Stimulated activated CD8-positive, alpha-beta memory T cell treated with anti-CD3 and anti-CD28 coated beads, Interleukin-7, amount 100 ng/mL, for 24 hours (primary cell): ENCODE measurements around the gene TH.
"Not testable (repeated sequence)": the region's sequence is repeated elsewhere in the genome, so short reads cannot be mapped to it uniquely, and the experiment has no call there.

Source experiments
- DNase-seq: peaks from one replicate; pipeline ENCODE4 v3.0.0-alpha.2; 2020; ENCODE audit warnings: low read depth

Gene TH

DNA sequence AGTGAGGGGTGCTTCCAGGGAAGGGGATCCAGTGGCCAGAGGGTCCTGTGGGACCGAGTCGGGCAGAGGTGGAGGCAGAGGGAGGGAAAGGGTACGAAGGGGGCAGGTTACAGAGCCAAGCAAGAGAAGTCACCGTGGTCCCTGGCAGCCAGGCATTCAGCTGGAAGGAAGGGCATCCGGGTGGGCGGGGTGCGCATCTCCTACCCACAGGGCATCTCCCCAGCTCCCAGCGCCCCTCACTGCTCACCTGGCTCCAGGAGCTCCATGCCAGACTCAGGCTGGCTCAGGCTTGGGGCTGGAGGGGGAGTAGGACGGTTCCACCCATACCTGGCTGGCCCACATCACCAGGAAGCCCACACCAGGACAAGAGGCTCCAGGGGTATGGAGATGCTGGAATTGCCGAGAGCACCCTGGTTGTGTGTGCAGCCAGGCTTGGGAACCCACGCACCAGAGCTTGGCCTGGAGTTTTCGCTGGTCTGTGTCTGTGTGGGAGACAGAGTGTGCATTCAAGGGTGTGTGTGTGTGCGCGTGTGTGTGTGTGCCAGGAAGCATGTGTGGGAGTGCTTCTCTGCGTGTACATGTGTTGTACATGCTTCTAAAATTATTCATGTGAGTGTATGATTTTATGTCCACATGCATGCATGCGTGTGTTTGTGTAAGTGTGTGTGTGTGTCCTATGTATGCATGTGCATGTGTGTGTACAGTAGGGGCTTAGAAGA is 6.6 kb upstream of the TH start:
- not testable (repeated sequence) for DNase-seq

DNA sequence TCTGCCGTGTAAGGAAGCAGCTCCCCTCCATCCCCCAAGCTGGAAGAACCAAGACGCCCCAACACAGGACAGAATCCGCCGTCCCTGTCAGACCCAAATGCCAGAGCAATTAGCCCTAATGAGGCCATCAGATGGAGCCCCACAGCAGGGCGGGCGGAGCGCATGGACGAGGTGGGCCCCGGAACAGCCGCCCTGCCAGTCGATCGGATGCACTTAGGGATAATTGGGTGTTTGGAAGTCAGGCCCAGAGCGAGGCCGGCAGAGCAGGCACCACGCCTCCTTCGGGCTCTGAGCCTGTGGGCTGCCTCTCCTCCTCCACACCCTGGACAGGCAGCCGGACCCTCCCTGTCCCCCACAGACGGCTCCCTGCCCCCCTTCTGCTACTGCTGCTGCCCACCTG is 5.5 kb upstream of the TH start:
- no peak for DNase-seq

DNA sequence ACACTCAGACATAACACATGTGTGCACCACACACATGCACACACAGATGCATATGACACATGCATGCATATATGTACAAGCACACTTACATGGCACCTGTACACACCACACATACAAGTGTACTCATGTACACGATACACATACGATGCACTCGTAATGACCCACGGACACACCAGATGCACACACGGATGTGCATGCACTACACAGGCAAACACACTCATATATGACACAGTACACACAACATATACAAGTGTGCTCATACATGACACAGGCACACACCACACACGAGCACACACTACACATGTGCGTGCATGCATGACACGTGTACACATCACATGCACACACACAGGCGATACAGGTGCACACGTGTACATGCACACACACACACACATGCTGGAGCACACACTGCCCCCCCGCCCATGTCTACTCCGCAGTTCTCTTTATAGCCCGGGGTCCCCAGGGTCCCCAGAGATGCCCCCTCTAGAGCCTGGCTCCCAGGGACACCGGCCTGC is 4.8 kb upstream of the TH start:
- DNase-seq: no peak

DNA sequence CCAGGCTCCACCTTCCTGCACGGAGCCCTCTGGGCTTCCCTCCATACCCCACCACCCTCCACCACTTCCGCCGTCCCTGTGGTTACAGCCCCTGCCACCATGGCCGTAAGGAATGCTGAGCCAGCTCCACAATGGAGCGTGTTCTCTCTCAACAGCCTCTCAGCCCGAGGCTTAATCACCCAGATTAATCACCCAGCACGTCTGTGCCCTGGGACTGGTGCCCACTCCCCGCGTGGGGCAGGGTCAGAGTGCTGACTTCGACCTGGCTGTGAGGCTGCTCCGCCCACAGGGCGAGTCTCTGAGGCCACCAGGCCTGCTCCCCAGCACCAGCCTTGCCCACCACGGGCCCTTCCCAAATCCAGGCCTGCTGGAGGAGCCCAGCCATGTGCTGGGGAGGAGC is 4.0 kb upstream of the TH start:
- no peak for DNase-seq

DNA sequence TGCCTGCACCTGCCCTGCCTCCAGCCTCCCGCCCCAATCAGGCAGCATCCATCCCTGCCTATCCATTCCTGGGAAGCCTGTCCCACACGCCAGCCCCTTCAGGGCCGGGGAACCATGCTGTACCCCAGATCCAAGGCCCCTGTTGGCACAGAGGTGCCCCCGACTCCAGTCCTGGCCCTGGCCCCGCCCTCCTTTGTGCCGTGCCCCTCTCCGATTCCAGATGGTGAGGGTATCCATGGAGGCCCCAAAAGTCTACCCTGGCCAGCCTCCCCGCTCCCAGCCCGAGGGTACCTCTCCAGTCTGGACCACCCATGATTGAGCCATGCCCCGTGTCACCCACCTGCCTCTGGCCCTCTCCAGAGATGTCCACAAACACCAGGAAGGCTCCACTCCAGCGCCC is 2.7 kb upstream of the TH start:
- no peak for DNase-seq

DNA sequence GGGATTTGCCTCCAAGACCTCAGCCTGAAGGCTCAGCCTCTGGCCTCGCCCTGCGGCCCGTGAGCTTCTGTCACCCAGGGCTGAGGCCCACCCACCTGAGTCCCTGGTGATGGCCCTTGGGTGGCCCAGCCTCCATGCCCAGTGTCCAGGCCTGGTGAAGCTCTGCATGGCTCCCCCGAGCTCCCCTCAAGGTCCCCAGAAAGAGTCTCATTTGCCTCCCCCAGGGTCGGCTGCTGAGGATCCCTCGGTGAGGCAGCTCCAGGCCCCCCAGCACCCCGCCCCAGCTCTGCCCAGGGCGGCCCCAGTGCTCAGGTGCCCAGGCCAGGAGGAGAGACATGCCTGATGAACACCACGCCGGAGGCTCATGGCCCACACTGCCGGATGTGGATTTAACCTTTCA is 2.1 kb upstream of the TH start:
- no peak for DNase-seq

DNA sequence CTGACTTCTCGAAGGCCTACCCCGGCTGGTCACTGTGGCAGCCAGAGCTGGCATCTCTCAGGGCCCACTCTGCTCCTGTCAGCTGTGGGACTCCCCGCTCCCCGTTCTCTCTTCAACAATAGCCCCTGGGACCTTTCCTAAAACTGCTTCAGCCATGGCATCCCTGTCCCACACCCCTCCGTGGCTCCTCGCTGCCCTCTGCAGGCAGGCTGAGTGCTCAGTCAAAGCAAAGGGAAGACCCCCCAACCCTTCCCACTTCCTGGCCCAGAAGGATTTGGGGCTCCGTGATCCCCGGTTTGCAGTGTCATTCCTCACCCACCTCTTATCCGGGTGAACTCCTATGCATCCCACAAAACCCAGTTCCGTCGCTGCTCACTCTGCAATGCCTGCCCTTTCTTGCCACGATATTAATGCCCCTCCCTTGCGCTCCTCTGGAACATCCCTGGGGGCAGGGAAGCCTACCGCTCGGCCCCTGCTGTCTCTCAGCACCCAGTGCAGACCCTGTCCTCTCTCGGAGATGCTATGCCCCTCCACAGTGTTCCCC is 1.6 kb upstream of the TH start:
- no peak for DNase-seq

DNA sequence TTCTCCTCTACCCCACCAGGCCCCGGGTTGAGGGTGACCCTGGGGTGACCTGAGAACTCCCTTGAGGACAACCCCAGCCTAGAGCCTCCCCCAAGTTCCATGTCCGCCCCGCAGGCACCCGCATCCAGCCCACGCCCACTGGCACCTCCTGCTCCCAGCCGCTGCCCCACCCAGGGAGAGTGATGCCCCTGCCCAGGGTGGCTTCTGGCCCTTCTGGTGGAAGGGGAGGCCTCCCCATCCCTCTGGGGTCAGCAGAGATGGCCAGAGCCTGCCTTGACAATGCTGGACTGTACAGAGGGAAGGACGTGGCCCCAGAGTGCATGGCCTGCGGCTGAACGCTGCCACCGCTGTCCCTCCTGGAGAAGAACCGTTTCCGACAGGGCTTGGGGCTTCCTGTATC is 1.1 kb upstream of the TH start:
- DNase-seq: no peak

DNA sequence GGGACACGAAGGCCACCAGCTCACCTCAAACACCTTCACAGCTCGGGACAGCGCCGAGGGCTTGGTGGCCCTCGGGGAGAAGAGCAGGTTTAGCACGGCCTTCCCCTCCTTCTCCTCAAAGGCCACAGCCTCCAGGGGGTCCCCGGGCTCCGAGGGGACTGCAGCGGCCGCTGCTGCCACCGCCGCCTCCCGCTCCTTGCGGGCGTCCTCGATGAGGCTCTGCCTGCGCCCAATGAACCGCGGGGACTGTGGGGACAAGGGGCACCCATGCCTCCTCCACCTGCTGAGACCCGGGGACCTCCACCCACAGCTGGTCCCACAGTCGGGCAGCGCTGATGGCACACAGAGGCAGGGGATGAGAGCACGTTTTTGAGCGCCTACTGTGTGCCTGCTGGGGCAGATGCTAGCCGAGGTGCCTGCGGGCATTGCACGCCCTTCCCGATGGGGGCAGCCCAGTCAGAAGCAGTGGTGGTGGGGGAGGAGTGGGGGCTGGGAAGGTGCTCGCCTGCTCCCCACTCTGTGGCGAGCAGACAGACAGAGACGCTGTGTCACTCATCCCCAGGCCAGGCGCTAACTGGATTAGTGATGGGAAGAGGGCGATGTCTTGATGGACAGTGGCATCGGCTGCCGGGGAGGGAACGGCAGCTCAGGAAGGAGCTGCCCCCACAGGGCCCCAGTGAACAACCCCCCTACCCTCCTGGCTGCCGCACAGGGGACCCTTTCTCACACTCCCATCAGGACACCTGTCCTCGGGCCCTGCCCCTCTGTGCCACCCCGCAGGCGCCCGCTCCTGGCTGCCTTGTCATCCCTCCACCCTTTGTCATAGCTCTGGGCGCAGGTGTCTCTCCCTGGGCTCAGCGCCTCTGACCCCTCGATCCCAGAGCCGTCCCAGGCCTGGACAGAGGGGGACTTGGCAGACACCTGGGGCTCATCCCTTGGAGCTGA is 1.7 kb downstream of the TH start:
- no peak for DNase-seq

DNA sequence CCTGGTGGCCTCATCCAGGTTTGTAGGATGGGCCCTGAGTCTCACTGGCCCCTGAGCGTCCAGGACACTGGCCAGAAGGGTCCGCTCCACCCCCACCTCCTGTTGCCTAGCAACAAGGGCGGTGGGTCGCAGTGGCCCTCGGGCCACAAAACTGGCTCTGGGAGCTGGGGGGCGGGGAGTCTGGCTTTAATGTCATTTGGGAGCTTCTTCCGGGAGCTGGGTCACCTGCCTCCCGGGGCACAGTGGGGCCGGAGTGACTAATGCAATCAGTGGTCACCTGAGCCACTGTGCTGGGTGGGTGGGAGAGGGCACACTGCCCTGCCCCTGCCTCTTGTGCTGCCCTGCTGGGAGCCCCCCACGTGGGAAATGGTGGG is 2.6 kb downstream of the TH start:
- no peak for DNase-seq

DNA sequence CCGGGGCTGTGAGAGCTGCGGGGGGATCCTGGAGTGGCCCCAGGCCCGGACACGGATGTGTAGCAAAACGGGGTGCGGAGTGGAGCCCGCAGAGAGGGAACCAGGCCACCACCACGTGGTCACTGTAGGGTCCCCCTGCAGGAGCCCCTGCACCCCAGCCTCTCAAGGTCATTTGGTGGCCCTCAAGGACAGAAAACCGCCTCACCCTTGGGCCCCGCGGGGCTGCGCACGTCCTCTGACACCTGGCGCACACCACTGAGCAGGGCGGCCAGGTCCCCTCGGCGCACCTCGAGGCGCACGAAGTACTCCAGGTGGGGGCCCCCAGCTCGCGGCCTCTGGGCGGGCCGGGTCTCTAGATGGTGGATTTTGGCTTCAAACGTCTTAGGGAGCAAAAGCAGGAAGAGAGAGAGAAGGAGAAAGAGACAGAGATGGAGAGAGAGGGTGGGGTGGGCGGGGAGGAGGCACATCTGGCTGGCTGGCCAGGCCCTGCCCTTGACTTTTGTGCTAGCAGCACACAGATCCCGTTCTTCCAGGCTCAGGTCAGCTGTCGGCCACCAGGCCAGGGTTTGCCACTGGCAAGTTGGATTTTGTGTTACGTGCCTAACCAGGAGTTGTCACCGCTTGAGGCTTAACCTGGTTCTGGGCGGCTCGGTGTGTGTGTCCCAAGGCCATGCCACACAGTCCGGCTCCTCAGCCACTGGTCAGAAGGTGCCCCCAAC is 3.2 kb downstream of the TH start:
- no peak for DNase-seq

DNA sequence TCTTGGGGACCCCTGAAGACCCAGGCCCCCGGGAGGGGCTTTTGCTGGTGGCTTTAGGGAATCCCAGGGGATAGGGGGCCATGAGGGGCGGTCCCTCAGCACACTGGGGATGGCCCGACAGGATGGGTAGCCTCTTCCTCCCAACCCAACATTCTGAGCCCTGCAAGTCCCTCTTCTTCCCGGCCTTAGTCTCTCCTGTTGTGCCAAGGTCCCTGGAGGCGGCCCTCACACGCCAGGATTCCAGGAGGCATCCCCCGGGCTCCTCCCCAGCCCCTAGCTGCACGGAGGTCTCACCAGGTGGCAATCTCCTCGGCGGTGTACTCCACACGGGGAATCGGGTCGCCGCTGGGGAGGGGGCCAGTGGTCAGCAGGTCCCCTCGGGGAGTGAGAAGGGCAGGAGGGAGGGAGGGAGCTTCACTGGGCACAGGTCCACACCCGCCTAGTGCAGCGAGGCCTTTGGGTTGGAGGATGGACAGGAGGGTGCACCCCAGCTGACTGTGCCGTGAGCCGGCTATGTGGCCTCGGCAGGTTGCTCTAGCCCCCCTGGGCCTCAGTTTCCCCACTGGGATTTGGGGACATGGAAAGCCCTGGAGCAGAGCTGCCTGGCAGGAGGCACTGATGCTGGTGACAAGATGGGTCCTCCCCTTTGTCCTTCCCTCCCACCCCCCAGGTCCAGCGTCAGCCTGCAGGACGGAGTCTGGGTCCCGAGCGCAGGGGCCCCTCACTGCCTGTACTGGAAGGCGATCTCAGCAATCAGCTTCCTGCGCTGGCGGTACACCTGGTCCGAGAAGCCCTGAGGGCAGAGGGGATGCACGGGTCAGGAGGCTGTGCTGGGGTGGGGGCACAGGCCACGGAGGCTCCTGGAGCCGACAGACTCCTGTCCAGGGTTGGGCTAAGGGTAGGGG is 4.2 kb downstream of the TH start:
- no peak for DNase-seq

DNA sequence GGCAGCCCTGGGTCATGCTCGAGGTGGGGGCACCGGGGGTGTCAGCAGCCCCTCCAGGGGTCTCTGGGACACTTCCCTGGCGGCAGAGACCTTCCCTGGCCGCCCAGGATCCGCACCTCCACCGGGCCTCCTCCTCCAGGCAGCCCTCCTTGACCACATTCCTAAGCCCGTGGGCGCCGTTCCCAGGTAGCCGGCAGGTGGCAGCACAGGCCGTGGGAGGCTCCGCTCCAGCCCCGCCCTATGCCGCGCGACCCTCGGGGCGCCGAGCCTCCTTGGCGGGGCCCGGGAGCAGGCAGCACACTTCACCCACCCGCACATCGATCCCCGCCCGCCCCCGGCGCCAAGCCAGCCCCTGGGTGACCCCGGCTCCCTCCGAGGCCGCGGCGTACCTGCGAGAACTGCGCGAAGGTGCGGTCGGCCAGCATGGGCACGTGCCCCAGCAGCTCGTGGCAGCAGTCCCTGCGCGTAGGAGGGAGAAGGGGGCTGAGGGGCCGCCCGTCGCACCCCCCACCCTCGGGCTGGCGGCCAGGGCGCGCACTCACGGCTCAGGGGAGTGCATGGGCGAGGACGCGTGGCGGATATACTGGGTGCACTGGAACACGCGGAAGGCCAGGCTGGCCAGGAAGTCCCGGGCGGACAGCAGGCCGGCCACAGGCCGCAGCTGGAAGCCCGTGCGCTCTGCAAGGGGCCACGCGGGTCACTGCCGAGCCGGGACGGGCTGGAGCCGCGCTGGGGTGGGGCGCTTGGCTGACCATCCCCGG is 5.3 kb downstream of the TH start:
- no peak for DNase-seq

DNA sequence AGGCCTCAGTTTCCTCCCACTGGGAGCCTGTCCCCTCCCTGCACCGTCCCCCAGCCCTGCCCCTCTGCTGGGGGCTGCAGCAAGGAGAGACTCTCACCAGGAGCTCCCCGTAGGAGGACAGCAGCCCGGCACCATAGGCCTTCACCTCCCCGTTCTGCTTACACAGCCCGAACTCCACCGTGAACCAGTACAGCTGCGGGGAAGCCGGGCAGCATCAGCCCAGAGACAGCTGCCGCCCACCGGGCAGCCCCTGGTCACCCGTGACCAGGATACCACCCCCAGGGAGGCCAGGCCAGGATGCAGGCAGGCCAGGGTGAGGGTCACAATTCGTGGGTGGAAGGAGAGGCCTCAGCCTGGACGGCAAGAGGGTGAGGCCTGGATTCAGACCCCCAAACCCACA is 6.0 kb downstream of the TH start:
- no peak for DNase-seq

DNA sequence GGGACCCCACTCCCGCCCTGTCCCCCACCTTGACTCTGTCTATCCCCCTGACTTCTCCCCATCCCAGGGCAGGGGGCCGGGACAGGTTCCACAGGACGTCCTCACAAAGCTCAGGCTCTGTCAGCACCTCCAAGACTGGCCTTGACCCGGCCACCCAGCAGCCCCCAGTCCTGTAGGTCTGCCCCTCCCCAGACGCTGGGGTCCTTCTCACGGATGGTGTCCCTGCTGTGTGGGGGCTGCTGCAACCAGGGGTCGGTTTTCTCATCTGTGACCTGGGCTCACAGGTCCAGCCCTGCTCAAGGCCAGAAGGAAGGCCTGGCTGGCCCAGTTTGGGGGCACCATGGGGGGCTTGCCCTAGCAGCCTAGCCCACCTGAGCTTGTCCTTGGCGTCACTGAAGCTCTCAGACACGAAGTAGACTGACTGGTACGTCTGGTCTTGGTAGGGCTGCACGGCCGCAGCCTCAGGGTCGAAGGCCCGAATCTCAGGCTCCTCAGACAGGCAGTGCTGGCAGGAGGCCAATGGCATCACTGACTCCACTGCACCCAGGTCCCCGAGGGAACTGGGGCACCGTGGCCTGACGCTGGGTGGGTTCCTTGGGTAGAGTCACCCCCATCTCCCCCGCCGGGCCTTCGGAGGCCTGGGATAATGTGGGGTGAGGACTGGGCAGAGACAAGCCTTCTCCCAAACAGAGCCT is 6.6 kb downstream of the TH start:
- DNase-seq: no peak

DNA sequence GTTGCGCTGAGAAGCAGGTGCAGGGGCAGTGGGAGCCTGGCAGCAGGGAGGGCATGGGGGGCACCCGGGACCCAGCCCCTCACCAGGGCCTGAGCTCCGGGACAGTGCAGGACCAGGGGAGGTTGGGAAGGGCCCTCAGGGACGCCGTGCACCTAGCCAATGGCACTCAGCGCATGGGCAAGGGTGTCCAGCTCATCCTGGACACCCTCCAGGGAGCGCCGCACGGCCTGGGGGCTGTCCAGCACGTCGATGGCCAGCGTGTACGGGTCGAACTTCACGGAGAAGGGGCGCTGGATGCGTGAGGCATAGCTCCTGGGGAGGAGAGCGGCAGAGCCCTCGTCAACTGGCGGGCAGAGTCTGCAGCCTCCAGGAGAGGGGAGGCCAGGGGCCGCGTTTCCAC is 7.5 kb downstream of the TH start:
- no peak for DNase-seq

DNA sequence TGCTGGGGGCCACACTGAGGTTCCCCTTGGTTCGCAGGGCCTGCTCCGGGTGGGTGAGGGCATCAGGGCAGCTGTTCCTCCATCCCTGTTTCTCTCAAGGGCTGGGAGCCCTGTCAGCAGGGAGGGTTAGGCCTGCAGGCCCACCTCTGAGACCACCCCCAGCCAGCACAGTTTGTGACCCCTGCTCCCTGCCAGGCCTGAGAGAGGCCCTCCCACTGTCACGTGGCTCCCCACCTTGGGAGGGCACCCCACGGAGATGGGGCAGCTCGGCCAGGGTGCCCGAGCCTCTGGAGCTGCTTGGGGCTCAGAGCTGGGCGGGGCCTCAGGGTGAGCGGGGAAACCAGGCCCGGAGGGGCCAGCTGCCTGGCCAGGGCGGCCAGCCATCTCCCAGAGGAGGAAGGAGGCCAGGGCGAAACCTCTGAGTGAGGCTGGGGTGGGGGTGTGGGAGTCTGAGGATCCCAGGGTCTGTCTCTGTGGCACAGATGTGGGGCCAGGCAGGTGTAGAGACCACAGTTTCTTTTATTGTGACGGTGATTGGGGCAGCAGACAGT is 8.1 kb downstream of the TH start:
- no peak for DNase-seq

DNA sequence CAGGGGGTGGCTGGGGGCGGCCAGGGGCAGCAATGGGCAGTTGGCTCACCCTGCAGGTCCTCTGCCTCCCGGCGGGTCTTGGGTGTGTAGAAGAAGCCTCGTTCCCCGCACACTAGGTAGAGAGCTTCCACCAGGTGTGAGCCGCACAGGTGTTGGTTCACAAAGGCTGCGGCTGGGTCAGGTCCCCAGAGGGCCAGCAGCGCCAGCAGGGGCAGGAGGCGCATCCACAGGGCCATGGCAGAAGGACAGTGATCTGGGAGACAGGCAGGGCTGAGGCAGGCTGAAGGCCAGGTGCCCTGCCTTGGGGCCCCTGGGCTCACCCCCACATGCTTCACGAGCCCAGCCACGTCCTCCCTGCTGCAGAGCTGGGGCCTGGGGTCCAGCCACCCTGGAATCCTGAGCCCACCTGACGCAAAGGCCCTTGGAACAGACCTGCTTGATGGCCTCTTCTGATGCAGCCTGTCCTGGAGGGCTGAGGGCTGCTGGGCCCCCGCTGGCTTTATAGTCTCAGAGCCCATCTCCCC is 10.8 kb downstream of the TH start, which contains the start of gene INS:
Gene INS (minus strand): TSS at position 474 of the 524 bp plus-strand sequence. CDS start 238 bp downstream, at position 236.
- no peak for DNase-seq
